Activated CD4-positive, alpha-beta T cell treated with anti-CD3 and anti-CD28 coated beads for 24 hours (primary cell): Measurements from ENCODE around the gene MBNL2.

Experiments
- DNase-seq, 2 donors: peaks; one replicate each; pipeline ENCODE4 v3.0.0-alpha.2; 2020; ENCODE audit warnings: low read depth in 2 of 2

MBNL2 gene

DNA sequence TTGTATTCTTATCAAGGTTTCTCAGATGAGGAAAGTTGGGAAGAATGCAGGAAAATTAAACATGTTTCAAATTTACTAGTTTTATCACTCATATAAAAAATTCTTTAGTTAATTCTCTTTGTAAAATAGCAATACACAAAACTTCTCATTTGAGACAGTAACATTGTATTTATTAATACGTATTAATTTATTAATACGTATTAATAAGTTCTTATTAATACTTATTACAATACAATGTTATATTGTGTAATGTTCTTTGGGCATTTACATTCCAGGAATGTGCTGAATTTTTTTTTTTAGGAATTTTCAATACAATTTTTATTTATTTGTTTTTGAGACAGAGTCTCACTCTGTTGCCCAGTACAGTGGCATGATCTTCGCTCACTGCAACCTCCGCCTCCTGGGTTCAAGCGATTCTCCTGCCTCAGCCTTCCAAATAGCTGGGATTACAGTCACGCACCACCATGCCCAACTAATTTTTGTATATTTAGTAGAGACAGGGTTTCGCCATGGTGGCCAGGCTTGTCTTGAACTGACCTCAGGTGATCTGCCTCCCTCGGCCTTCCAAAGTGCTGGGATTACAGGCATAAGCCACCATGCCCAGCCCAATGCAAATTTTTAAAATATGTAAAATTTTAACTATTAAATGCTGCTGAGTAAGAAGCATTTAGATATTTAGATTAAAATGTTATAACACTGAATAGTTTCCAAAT is 31.6 kb downstream of the MBNL2 start:
- DNase-seq = no peak

DNA sequence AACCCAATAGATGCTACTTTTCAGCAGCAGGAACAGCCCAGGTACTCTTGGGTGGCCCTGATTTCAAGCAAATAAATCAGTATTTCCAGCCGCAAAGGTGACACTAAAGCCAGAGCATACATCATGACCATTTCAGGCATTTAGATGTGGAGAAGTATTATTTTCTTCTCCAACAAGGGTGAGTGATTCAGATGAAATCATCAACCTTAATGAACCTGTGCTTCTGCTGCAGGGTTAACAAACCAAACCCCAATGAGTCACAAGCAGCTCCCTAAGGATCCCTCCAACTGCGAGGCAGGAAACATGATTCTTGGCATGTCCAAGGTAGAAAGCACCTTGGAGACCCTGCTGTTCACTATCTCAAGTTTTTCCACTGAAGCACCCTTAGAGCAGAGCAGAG is 32.7 kb downstream of the MBNL2 start:
- no peak for DNase-seq

DNA sequence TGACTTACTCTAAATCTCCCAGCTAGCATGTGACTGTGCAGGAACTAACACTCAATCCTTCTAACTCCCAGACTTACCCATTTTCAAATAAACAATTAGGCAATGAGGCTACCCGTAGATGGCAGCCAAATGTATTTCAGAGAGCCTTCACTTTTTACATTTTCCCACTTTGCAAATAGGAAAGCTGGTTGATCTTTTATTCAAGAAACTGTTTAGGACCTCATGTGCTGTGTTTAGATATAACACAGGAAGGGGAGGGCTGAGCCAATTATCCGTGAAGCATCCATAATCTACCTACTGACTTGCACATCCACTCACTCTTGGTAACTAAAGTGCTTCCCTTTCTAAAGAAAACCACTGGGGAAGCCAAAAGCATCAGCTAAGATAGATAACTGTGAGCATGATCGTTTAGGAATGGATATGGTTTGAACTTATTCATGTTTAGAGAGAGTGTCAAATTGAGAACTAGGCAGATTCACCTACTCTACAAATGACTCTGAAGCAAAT is 33.4 kb downstream of the MBNL2 start:
- no peak for DNase-seq

DNA sequence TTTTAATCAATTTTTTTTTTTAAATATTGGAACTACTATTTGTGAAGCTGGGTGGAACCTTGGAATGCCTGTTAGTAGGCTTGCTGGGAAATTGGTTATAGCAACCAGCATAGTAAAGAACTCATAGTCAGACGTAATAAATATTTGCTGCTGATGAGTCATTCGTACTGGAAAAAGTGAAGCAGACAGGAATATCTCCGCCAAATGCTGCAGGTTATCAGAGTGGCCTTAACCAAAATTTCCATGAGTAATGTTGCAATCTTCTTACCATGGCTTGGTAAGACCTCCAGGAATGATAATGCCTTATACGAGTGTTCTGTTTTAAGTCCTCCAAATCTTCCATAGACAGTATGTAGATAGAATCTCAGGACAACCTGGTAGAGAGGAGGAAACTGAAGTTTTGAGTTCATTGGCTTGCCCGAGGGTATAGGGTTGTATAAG is 34.2 kb downstream of the MBNL2 start:
- DNase-seq = no peak

DNA sequence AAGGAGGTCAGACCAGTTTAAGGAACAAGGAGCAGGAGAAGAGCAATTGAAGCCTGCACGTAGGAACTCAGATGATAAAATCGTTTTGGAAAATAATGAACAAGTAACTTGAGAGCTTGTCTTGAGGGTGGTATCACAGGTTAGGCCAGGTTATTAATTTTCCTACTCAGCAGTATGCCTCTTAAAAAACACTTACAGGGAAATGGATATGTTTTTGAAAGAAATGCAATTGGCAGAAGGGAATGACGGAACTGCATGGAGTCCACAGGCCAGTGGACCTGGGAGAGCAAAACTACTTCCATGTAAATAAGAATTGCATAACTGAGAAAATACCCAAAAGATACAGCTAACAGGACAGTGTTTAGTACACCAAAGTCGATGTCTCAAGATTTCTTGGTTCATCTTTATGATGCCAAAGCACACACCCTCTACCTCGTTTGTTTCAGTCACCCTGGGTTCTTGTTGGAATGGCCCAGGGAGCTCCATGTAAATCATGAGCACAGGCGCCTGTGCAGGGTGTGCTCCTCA is 35.2 kb downstream of the MBNL2 start:
- DNase-seq = no peak

DNA sequence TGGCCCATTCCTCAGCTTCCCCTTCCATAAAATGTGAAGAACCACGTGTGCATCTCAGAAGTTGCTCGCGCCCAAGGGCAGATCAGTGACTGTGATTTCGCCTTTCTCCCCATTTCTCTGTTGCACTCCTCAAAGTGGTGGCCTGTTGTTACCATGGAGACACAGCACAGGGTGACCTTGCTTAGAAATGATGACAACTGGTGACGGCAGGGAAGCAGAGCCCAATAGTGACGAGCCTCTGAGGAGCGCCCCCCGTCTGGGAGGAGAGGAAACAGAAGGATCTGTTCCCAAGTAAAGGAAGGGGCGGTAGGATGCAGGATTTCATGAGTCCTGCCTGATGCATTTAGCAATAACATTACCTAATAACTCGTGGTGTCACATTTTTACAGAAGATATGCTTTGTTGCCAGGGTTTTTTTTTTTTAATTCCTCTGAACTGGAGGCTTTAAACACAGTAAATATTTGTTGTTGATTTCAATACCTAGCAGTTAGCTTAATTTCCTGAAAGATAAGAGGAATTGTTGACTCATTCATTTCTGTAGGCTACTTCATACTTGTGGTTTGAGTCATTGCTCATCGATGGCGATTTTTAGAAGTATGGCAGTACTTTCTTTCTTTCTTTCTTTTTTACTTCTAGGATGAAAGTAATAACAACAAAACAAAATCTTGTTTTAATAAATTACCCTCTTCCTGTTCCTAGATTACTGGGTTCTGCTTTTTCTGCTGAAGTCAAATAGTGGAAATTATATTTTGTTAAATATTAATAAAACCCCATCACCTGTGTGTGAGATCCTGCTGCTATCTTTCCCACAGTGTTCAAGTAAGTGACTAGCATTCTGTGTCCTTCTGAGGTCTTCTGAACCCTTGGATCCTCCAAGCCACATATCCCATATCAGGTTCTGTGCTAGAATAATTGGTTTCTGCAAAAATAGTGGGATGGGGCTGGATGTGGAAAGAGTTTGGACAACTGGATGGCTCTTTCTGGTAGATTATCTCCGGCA is 36.0 kb downstream of the MBNL2 start:
- no peak for DNase-seq

DNA sequence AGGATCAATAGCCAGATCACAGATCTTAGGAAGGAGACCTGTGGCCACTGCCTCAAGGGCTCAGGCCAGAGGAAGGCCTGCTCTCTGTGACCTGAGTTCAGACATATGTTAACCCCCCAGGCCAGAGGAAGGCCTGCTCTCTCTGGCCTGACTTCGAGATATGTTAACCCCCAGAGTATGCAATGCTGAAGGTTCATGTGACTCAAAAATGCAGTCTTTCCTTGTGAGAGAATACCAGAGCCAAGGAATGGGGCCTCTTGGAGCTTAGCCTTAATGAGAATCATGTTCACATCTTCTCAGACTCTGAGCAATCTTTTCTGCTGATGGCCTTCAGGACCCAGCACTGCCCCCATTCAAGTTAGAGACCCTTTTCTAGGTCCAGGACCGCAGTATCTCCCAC is 36.7 kb downstream of the MBNL2 start:
- DNase-seq = no peak

DNA sequence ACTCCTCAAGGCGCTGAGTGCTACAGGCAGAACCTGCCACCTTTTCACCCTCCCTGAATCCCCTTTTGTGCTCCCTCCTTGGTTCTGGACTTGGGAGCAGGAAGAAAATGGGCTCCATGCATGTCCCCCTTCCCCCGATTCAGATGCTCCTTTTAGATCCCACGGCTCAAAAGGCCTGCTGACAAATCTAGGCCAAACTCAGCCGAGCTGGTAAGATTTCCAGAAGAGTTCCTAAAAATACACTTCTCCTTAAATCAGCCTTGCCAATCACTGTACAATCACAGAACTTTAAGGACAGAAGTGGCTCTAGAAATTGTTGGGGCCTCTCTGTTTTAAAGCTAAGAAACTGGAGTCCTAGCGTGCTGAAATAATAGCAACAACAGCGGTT is 37.3 kb downstream of the MBNL2 start:
- no peak for DNase-seq

DNA sequence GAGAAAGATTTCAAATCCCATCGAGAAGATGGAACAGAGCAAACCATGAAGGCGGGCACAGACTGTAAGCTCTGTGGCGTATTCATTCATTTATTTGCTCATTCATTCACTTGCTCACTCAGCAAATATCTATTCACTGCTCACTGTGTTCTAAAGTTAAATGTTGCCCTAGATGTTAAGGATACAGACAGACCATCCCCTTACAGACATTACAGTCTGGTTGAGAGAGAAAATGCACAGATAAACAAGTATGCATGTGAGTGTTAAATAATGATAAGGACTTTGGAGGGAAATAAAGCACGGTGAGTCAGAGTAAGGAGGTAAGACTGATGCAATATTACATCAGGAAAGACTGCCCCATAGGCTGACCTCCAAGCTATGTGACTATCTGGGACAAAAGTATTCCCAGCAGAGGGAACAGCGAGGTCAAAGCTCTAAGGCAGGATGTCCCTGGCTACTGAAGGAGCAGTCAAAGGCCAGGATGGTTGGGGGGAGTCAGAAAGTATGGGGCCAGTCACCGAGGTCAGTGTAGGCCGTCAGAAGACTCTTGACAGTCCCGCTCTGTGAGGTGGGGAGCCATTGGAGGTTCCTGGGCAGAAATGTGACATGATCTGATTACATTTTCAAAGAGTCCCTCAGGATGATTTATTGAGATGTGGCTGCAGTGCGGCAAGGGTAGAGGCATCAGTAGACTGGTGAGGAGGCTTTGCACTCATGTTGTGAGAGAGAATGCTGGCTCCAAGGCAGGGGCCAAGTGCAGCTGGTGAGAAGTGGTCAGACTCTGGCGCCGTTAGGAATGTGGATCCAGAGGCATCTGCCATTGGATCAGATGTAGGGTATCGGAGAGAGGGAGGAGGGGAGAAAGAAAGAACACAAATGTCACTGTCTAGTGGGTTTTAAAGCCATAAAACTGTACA is 37.9 kb downstream of the MBNL2 start:
- no peak for DNase-seq

DNA sequence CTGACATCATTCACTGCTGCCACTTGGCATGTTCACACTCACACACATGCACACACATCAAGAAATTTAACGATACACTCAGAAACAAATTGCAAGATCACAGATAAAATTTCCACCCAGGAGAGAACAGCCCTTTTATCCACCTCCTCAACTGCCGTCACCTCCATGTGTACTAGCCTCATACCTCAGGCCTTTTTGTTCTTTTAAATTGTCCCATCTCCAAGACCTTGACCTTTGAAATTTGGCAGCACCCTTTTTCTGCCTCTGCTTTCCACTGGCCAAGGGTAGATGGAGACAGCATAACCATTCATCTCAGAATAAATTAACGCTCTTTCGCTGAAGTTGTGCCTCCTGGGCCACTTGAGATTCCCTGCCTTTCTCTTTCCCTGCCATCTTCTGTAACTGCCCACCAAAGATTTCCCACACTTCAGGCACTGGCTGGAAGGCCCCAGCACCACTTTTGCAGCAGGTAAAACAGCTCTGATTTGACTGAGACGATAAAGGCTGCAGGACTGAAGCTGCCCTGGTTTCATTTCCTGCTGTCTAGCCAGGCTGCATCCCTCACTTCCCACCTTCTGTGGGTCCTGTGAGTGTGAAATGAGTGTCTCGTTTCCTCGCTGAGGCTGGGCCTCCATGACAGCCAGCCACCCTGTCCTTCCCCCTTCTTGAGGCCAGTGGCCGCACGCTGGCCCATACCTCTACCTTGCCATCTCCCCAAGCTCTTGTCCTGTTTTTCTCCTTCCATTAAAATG is 39.3 kb downstream of the MBNL2 start:
- no peak for DNase-seq

DNA sequence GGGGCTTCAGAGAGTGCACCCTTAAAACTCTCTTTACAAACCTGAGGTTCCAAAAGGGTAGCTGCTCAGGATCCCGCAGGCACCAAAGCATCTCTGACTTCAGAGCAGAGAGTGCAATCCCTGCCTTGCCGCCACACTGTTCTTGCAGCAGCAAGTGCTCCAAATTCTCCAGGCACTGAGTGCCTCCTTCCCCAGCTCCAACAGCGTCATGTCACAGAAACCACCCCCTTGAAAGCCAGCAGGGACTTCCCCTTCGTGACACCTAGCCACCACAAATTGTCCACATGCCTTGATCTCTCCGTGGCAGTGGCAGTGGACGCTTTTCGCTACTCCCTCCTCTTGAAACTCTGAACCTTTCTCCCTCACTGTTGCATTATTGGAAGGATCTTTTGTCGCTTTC is 39.9 kb downstream of the MBNL2 start:
- DNase-seq = no peak

DNA sequence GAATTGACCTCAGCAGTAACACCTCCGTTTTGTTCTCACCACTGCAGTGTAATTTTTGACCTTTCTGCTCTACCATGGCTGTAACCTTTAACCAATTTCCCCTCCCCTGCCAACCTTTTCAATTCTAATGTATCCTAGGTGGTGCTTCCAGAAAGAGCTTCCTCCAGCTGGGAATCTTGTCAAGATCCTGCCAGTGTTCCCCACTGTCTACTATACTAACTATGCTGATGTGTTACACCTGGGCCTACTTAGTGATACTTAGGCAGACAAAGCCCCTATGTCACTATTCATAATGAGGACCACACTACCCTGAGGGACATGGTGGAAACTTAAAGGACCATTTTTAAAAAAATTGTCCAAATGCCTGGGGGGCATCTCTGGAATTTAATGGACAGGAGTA is 41.0 kb downstream of the MBNL2 start:
- no peak for DNase-seq

DNA sequence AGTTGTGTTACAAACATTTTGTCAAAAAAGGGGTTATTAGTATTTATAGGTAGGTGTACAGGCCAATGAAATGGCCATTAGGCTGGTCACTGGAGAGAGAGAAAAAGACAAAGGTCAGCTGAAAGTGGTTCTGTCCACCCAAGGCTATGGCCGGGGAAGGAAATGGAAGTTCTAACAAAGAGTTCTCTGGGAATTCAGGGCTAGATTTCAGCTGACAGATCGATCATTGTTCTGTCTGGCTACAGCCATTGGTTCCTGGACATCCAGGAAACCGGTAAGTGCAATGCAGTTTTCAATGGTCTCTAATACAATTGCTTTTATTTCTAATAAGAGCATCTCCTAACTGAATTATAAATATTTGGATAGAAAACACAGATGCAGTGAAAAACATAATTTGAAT is 42.5 kb downstream of the MBNL2 start:
- no peak for DNase-seq

DNA sequence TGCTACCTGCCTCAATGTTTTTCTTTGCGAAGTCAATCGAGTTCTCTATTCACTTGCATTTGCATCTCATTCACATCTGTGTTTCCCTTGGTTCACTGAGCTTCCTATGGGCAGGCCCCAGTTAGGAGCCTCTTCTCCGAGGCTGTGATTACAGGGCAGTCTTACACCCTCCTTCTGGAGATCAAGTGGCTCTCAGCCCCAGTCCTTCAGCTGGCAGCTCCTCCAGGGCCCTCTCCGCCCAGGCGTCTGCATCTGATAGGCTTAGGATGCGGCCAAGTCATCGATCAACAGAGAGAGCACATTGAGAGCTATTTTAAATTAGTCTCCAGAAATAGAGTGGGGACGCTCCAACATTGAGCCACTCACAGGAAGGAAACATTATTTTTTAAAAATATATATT is 44.2 kb downstream of the MBNL2 start:
- no peak for DNase-seq

DNA sequence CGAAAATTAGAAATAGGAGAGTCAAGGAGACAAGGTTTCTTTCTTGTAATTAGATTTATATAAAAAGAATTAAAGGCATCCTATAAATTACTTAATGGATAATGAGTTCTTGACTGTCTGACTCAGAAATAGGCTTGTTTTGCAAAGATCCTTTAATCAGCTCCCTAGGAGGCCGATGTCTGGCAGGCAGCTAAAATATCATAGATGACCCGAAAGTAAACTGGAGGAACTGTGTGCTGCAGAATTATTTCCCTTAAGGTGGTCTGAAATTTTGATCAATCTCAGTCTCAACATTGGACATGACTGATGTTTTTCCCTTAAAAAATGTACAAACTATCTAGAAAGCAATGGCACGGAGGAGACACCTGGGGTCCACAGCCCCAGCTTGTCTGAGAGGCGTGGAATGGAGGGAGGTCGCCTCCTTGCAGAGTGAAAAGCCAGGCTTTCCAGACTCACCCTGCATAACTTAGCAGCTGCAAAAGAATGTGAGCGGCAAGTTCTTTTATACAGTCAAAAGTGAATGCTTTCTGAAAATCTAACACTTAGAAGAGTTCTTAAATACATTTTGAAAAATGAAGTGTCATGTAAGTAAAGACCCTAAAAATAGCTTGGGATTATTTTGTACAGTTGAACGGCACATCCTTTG is 44.8 kb downstream of the MBNL2 start:
- DNase-seq = no peak

DNA sequence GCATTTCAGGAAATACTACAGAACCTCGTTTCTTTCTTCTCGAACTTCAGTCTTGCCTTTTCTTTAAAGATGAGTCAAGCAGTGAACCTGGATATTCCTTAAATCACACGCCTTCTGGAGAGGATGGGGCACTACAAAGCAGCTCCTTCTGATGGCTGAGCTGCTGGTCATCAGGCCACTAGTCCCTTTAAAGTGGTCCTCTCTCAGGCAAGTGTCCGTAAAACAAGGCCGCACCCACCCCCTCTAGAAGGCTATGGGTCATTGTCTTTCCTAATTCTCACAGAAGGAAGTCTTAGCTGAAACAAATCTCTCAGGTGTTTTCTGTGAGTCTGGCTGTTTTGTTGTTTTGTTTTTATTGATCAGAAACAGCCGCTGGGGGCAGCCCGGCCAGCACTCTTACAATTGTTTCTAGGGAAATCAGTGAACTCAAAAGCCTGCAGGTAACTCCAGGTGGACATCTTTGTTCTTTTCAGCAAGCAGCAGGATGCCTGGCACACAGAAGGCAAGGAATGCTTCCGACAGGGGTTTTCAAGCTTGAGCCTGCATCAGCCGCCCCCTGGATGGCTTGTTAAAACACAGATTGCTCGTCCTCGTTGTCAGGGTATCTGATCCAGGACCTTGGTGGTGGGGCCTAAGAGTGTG is 45.4 kb downstream of the MBNL2 start:
- DNase-seq = no peak

DNA sequence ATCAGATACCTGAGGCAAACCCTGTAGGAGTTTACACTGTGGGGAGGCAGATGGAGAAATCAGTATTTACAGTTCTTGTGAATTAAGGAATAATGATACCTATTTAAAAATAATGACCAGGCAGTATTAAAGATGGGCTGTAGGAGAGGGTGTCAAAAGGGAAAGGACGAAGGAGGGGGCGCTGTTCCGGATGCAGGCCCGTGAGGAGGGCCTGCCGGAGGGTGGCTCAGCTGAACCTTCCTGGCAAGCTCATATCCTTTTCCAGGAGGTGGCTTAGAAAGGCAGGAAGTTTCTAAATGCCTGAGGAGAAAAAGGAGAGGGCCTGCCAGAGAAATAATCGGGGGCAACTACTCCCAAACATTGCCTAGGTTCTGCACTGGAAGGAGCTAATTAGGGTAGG is 46.6 kb downstream of the MBNL2 start:
- no peak for DNase-seq

DNA sequence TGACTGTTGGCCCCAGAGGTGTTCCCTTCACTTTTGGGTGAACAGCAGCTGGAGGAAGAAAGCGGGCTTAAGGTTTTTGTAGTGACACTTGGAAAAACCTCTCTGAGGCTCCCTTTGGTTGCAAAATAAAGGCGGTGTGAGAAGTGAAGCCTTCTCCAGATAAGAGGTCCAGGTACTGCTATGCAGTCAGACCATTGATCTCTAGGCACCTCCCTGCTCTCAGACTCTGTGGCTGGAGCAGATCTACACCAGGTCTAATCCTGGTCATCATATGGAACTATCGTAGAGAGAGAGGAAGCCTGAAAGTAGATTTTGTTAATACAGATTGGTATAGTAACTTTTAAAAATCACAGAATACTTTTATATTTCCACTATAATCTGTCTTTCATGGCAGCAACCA is 47.5 kb downstream of the MBNL2 start:
- no peak for DNase-seq

DNA sequence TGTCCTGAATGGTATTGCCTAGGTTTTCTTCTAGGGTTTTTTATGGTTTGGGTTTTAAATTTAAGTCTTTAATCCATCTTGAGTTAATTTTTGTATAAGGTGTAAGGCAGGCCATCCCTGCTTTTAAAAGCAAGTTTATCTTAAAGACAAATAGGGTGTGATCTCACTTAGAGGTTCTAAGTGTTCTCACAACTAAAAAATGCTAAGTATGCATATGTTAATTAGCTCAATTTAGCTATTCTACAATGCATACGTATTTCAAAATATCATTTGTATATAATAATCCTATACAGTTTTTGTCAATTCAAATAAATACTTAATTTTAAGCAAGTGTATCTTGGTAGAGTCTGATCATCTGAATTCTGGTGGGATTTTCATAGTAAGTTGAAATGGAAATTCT is 50.4 kb downstream of the MBNL2 start:
- DNase-seq = no peak

DNA sequence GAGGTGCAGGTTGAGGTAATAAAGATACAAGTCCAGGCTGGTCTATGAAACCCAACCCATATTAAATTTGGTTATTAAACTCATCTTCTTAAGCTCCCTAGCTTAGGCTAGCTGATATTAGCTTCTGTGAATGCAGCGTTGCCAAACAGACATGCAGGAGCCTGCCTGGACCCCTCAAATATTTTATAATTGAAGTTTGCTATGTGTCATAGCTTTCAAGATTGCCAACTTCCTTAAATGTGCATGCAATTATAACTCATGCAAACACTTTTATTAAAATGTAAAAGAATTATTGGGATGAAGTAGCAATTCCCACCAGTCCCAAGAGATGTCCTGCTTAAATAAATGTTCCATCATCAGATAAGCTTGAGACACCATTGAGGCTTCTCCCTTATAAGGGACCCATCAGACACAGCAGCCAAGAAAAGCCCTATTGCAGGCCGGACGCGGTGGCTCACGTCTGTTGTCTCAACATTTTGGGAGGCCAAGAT is 51.3 kb downstream of the MBNL2 start:
- no peak for DNase-seq
